HL-60 (cell line): Measurements from ENCODE around the gene ATG5.

ENCODE experiments used
- GABPA ChIP-seq: IDR thresholded peaks from 2 replicates; pipeline ENCODE4 v1.6.1; 2012; ENCODE audit warnings: low read depth
- POLR2AphosphoS5 ChIP-seq: IDR thresholded peaks from 2 replicates; pipeline ENCODE4 v1.6.1; 2012; ENCODE audit warnings: low read depth
- SPI1 ChIP-seq: IDR thresholded peaks from 2 replicates; pipeline ENCODE4 v1.6.1; 2012; ENCODE audit warnings: low read depth, mild to moderate bottlenecking, borderline replicate concordance
- TF ChIP-seq, protein P1 (sequence below): IDR thresholded peaks from one replicate; pipeline ENCODE4 v1.5.1; 2011; ENCODE audit warnings: low read length, control low read depth, inconsistent platforms; ENCODE audit not compliant: insufficient read depth
- TF ChIP-seq, protein P2 (sequence below): IDR thresholded peaks from 2 replicates; pipeline ENCODE4 v1.6.1; 2012; ENCODE audit warnings: low read depth; ENCODE audit not compliant: insufficient replicate concordance

DNA sequence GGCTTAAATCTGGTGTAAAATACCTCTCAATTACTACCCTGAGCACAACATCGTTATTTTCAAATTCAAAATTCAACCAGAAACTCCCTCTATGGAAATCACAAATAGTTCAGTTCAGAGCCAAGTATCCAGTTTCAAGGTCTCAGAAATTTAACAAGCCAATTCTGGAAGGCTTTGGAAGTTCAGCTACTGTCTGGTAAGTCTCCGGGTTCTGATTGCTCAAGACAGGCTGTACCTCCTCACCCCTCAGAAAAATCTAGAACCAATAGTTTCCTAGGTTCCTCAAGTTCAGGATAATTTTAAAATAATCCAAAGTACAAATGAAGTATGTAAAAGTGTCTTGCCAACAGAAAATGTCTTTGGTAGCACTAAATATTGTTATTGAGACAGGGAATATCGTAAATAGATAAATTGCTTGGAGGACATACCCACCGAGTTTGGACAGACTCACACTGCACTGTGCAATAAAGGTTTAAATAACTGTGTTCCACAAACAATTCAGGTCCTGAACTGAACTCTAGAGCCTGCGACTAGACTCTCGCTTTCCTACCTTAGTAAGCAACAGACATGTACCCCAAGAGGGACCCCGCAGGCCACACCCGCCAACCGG is 729 bp downstream of the ATG5 start:
- TF ChIP-seq, protein P1, sequence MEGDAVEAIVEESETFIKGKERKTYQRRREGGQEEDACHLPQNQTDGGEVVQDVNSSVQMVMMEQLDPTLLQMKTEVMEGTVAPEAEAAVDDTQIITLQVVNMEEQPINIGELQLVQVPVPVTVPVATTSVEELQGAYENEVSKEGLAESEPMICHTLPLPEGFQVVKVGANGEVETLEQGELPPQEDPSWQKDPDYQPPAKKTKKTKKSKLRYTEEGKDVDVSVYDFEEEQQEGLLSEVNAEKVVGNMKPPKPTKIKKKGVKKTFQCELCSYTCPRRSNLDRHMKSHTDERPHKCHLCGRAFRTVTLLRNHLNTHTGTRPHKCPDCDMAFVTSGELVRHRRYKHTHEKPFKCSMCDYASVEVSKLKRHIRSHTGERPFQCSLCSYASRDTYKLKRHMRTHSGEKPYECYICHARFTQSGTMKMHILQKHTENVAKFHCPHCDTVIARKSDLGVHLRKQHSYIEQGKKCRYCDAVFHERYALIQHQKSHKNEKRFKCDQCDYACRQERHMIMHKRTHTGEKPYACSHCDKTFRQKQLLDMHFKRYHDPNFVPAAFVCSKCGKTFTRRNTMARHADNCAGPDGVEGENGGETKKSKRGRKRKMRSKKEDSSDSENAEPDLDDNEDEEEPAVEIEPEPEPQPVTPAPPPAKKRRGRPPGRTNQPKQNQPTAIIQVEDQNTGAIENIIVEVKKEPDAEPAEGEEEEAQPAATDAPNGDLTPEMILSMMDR = no peak
- TF ChIP-seq, protein P2, sequence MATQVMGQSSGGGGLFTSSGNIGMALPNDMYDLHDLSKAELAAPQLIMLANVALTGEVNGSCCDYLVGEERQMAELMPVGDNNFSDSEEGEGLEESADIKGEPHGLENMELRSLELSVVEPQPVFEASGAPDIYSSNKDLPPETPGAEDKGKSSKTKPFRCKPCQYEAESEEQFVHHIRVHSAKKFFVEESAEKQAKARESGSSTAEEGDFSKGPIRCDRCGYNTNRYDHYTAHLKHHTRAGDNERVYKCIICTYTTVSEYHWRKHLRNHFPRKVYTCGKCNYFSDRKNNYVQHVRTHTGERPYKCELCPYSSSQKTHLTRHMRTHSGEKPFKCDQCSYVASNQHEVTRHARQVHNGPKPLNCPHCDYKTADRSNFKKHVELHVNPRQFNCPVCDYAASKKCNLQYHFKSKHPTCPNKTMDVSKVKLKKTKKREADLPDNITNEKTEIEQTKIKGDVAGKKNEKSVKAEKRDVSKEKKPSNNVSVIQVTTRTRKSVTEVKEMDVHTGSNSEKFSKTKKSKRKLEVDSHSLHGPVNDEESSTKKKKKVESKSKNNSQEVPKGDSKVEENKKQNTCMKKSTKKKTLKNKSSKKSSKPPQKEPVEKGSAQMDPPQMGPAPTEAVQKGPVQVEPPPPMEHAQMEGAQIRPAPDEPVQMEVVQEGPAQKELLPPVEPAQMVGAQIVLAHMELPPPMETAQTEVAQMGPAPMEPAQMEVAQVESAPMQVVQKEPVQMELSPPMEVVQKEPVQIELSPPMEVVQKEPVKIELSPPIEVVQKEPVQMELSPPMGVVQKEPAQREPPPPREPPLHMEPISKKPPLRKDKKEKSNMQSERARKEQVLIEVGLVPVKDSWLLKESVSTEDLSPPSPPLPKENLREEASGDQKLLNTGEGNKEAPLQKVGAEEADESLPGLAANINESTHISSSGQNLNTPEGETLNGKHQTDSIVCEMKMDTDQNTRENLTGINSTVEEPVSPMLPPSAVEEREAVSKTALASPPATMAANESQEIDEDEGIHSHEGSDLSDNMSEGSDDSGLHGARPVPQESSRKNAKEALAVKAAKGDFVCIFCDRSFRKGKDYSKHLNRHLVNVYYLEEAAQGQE = no peak
- TF ChIP-seq POLR2AphosphoS5 (no peak), SPI1 (no peak), GABPA (no peak)
